ENCODE data around the gene PRR18. TPM values are rescaled to one million over a fixed set of nuclear protein-coding genes. Genes with fewer than 3 reads are reported as not detected.

Gene PRR18
- total and polyA plus RNA-seq, 4 donors = 0.29 to 2.8 (median 1.1) TPM

GRCh38 chr6:166312832-166313231, 4.6 kb upstream of the PRR18 start:
- H3K4me1 ChIP-seq (ENCODE audit: control insufficient read depth in 4 of 4, insufficient read depth in 4 of 4, low read length in 3 of 4) = peaks cover 2 to 17% (median 12%) of the 10 kb centered on the region in 4 donors
- no peak for TF ChIP-seq ZBTB33 (IDR thresholded peaks at IDR 0.05)
- no peak for TF ChIP-seq SP1 (IDR thresholded peaks at IDR 0.05)
- no peak for TF ChIP-seq HNF4G (IDR thresholded peaks at IDR 0.05)
- TF ChIP-seq NR2F2 (IDR thresholded peaks at IDR 0.05) = no peak
- no peak for TF ChIP-seq ATF3 (IDR thresholded peaks at IDR 0.05)
- TF ChIP-seq FOXA1 (IDR thresholded peaks at IDR 0.05) = no peak
- no peak for TF ChIP-seq YY1 (IDR thresholded peaks at IDR 0.05)
- TF ChIP-seq GABPA (IDR thresholded peaks at IDR 0.05 in 1 of 2, conservative IDR thresholded peaks at IDR 0.05 in 1 of 2) = no peak
- TF ChIP-seq FOXA2 (IDR thresholded peaks at IDR 0.05) = no peak
- TF ChIP-seq CTCF (IDR thresholded peaks at IDR 0.05; ENCODE audit: low read depth, low read length, missing input control) = no peak
- no peak for TF ChIP-seq REST (IDR thresholded peaks at IDR 0.05)
- TF ChIP-seq RXRA (IDR thresholded peaks at IDR 0.05) = no peak
- no peak for TF ChIP-seq JUND (IDR thresholded peaks at IDR 0.05)
- TF ChIP-seq EGR1 (IDR thresholded peaks at IDR 0.05; ENCODE audit: low read depth in 2 of 2) = no peak
- H3K36me3 ChIP-seq (ENCODE audit: control insufficient read depth in 4 of 4, insufficient read depth in 3 of 4, low read depth in 1 of 4, low read length in 3 of 4) = no peaks in the 10 kb centered on the region
- 79% methylated on average over 1 of the region's 1 CpG for WGBS
- DNase-seq (ENCODE audit: low spot score) = no peak
- H3K27me3 ChIP-seq (ENCODE audit: control insufficient read depth in 4 of 4, insufficient read depth in 4 of 4, low read length in 3 of 4) = no peaks in the 10 kb centered on the region
- H3K27ac ChIP-seq (ENCODE audit: low read depth in 1 of 2, low read length in 2 of 2) = no peak overlapping the region
- no peaks in the 10 kb centered on the region for H3K9me3 ChIP-seq (ENCODE audit: control insufficient read depth in 4 of 4, low read length in 3 of 4)
- no peak overlapping the region for H3K9ac ChIP-seq (ENCODE audit: low read depth in 1 of 2, low read length in 2 of 2)
- H3K4me3 ChIP-seq (ENCODE audit: low read depth in 1 of 3, low read length in 3 of 3) = no peak overlapping the region

GRCh38 chr6:166310634-166311033, 2.4 kb upstream of the PRR18 start:
- no peak overlapping the region for H3K4me3 ChIP-seq (ENCODE audit: low read depth in 1 of 3, low read length in 3 of 3)
- H3K27ac ChIP-seq (ENCODE audit: low read depth in 1 of 2, low read length in 2 of 2) = no peak overlapping the region
- no peaks in the 10 kb centered on the region for H3K36me3 ChIP-seq (ENCODE audit: control insufficient read depth in 4 of 4, insufficient read depth in 3 of 4, low read depth in 1 of 4, low read length in 3 of 4)
- H3K4me1 ChIP-seq (ENCODE audit: control insufficient read depth in 4 of 4, insufficient read depth in 4 of 4, low read length in 3 of 4) = peaks cover 13 to 32% (median 17%) of the 10 kb centered on the region in 4 donors
- H3K9me3 ChIP-seq (ENCODE audit: control insufficient read depth in 4 of 4, low read length in 3 of 4) = no peaks in the 10 kb centered on the region
- H3K9ac ChIP-seq (ENCODE audit: low read depth in 1 of 2, low read length in 2 of 2) = no peak overlapping the region
- DNase-seq (ENCODE audit: low spot score) = no peak
- WGBS = 95% methylated on average over 12 of the region's 12 CpGs
- no peaks in the 10 kb centered on the region for H3K27me3 ChIP-seq (ENCODE audit: control insufficient read depth in 4 of 4, insufficient read depth in 4 of 4, low read length in 3 of 4)
- TF ChIP-seq RAD21 (IDR thresholded peaks at IDR 0.05) = no peak
- TF ChIP-seq RXRA (IDR thresholded peaks at IDR 0.05) = no peak
- TF ChIP-seq ATF3 (IDR thresholded peaks at IDR 0.05) = no peak
- no peak for TF ChIP-seq HNF4A (conservative IDR thresholded peaks at IDR 0.05)
- no peak for TF ChIP-seq GABPA (IDR thresholded peaks at IDR 0.05 in 1 of 2, conservative IDR thresholded peaks at IDR 0.05 in 1 of 2)
- no peak for TF ChIP-seq JUND (IDR thresholded peaks at IDR 0.05)
- TF ChIP-seq SP1 (IDR thresholded peaks at IDR 0.05) = no peak
- no peak for TF ChIP-seq TAF1 (conservative IDR thresholded peaks at IDR 0.05)
- no peak for TF ChIP-seq MAX (IDR thresholded peaks at IDR 0.05)
- no peak for TF ChIP-seq NR2F2 (IDR thresholded peaks at IDR 0.05)
- TF ChIP-seq FOXA2 (IDR thresholded peaks at IDR 0.05) = no peak
- TF ChIP-seq FOXA1 (IDR thresholded peaks at IDR 0.05) = no peak
- no peak for TF ChIP-seq REST (IDR thresholded peaks at IDR 0.05)
- no peak for TF ChIP-seq ZBTB33 (IDR thresholded peaks at IDR 0.05)
